Endothelial cell of umbilical vein (primary cell): ENCODE results near the gene SLC11A2.

Source experiments
- EZH2 ChIP-seq: IDR thresholded peaks from 2 replicates; pipeline ENCODE4 v1.6.1; 2012; ENCODE audit warnings: borderline replicate concordance, low read depth, mild to moderate bottlenecking, moderate library complexity, low read length, inconsistent platforms; ENCODE audit not compliant: severe bottlenecking
- FOS ChIP-seq: IDR thresholded peaks from 2 replicates; pipeline ENCODE4 v1.6.1; 2011; ENCODE audit warnings: mild to moderate bottlenecking, low read length, moderate library complexity, borderline replicate concordance; ENCODE audit not compliant: insufficient read depth
- JUN ChIP-seq: IDR thresholded peaks from 2 replicates; pipeline ENCODE4 v1.6.1; 2011; ENCODE audit warnings: borderline replicate concordance, low read depth; ENCODE audit not compliant: insufficient read length, insufficient read depth
- MYC ChIP-seq: IDR thresholded peaks from one replicate; pipeline ENCODE4 v1.6.1; 2011; ENCODE audit warnings: mild to moderate bottlenecking, low read depth, low read length
- POLR2A ChIP-seq: IDR thresholded peaks from 2 replicates; pipeline ENCODE4 v1.6.1; 2012; ENCODE audit warnings: low read depth, mild to moderate bottlenecking, control low read depth, low read length
- POLR2AphosphoS5 ChIP-seq: IDR thresholded peaks from 2 replicates; pipeline ENCODE4 v1.6.1; 2012; ENCODE audit warnings: low read depth, mild to moderate bottlenecking, control low read depth, low read length, moderate library complexity; ENCODE audit not compliant: insufficient read depth
- TF ChIP-seq, protein P1 (sequence below), 2 donors: IDR thresholded peaks; 1 replicate in 1 of 2; 2 replicates in 1 of 2; pipeline ENCODE4 v1.5.1; 2011; ENCODE audit warnings: low read length in 2 of 2, mild to moderate bottlenecking in 2 of 2, moderate library complexity in 2 of 2, control low read depth in 1 of 2, inconsistent platforms in 1 of 2, low read depth in 1 of 2; ENCODE audit not compliant: insufficient read depth in 1 of 2; ENCODE audit errors: extremely low read depth in 1 of 2
- TF ChIP-seq, protein P2 (sequence below): IDR thresholded peaks from 2 replicates; pipeline ENCODE4 v1.6.1; 2011; ENCODE audit not compliant: insufficient read depth, insufficient read length

DNA sequence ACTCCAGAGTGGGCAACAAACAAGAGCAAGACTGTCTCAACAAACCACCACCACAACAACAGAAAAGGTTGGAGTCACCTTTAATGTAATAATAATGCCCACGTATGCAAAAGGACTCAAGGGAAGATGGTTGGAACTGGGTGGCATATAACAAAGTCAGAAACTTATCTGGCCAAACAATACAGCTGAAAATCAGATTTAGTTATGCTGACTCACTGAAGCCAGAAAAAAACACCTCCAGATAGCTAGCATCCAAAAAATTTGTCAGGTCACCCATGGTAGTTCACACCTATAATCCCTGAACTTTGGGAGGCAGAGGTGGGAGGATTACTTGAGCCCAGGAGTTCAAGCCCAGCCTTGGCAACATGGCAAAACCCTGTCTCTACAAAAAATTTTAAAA, 24.4 kb downstream of the SLC11A2 start:
- TF ChIP-seq, protein P1, sequence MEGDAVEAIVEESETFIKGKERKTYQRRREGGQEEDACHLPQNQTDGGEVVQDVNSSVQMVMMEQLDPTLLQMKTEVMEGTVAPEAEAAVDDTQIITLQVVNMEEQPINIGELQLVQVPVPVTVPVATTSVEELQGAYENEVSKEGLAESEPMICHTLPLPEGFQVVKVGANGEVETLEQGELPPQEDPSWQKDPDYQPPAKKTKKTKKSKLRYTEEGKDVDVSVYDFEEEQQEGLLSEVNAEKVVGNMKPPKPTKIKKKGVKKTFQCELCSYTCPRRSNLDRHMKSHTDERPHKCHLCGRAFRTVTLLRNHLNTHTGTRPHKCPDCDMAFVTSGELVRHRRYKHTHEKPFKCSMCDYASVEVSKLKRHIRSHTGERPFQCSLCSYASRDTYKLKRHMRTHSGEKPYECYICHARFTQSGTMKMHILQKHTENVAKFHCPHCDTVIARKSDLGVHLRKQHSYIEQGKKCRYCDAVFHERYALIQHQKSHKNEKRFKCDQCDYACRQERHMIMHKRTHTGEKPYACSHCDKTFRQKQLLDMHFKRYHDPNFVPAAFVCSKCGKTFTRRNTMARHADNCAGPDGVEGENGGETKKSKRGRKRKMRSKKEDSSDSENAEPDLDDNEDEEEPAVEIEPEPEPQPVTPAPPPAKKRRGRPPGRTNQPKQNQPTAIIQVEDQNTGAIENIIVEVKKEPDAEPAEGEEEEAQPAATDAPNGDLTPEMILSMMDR (IDR thresholded peaks at IDR 0.05; ENCODE audit: extremely low read depth in 1 of 2, insufficient read depth in 1 of 2, low read depth in 1 of 2, low read length in 2 of 2), result no peak
- no peak for TF ChIP-seq POLR2AphosphoS5
- no peak for TF ChIP-seq EZH2
- TF ChIP-seq, protein P2, sequence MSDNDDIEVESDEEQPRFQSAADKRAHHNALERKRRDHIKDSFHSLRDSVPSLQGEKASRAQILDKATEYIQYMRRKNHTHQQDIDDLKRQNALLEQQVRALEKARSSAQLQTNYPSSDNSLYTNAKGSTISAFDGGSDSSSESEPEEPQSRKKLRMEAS, result no peak
- no peak for TF ChIP-seq MYC
- no peak for TF ChIP-seq POLR2A
- TF ChIP-seq FOS, result no peak
- TF ChIP-seq JUN, result no peak
